Skeletal muscle satellite cell (primary cell): ENCODE results near the gene IGFBP7.

Source experiments
- H3K27me3 ChIP-seq: 2 replicates; pipeline ENCODE4 v1.7.0; 2013; ENCODE audit warnings: low read length; ENCODE audit not compliant: control insufficient read depth, insufficient read depth
- H3K36me3 ChIP-seq: 2 replicates; pipeline ENCODE4 v1.7.0; 2013; ENCODE audit warnings: mild to moderate bottlenecking, control low read depth, low read length; ENCODE audit not compliant: insufficient read depth
- H3K4me1 ChIP-seq: 2 replicates; pipeline ENCODE4 v1.7.0; 2013; ENCODE audit warnings: low read length; ENCODE audit not compliant: control insufficient read depth, insufficient read depth
- H3K4me2 ChIP-seq: 2 replicates; pipeline ENCODE4 v1.7.0; 2013; ENCODE audit warnings: mild to moderate bottlenecking, low read length
- H3K4me3 ChIP-seq: 2 replicates; pipeline ENCODE4 v1.7.0; 2013; ENCODE audit warnings: low read length
- H3K9ac ChIP-seq: 2 replicates; pipeline ENCODE4 v1.7.0; 2013; ENCODE audit warnings: mild to moderate bottlenecking, low read depth, low read length, moderate library complexity
- H3K9me3 ChIP-seq: replicated peaks from 2 replicates; pipeline ENCODE4 v1.7.0; 2013; ENCODE audit warnings: mild to moderate bottlenecking, control low read depth, low read length

Gene IGFBP7

GRCh38 chr4:57078685-57079521 is 31.3 kb downstream of the IGFBP7 start:
- Histone ChIP-seq H3K36me3 (peaks cover 12% of the 10 kb centered on the region), H3K27me3 (no peaks in the 10 kb centered on the region), H3K4me1 (peaks cover 89% of the 10 kb centered on the region), H3K4me2 (peak overlapping the region; percentile 22), H3K9me3 (no peaks in the 10 kb centered on the region), H3K4me3 (no peak overlapping the region), H3K9ac (peak overlapping the region; percentile 29)

DNA sequence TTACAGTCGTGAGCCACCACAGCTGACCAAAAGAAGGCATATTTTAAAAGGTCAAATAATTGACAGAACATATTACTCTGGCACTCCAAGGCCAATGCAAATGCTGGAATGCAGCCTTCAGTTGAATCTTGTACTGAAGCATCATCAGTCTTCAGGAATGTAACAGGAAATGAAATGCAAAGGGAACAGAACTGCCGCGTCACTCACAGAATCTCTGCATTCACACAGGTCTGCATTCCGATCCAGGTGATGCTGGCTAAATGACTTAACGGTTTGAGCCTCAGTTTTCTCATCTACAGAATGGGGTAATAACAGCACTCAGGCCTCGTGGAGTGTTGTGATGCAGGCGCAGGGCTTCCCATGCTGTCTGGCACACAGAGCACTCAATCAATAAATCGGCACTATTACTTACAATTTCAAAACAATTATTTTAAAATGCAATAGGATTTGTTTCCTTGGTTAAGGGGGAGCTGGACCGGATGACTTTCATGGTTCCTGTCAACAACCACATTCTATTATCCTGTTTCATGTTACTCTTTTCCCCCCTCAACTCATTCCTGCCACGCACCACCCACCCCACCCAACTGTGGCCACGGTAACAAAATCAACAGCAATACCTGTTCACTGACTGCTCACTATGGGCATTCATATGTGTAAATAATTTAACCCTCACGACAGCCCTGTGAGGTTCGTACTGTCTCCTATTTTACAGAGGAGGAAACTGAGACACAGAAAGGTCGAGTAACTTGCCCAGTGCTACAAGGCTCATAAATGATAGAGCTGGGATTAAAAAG is 32.4 kb downstream of the IGFBP7 start:
- no peak overlapping the region for H3K4me3 ChIP-seq
- H3K4me2 ChIP-seq = no peak overlapping the region
- H3K9me3 ChIP-seq = no peaks in the 10 kb centered on the region
- no peak overlapping the region for H3K9ac ChIP-seq
- peaks cover 12% of the 10 kb centered on the region for H3K36me3 ChIP-seq
- no peaks in the 10 kb centered on the region for H3K27me3 ChIP-seq
- H3K4me1 ChIP-seq = peaks cover 82% of the 10 kb centered on the region

- H3K4me2 ChIP-seq = no peak overlapping the region
- H3K4me3 ChIP-seq = no peak overlapping the region
- no peaks in the 10 kb centered on the region for H3K9me3 ChIP-seq
- H3K27me3 ChIP-seq = no peaks in the 10 kb centered on the region
- peaks cover 12% of the 10 kb centered on the region for H3K36me3 ChIP-seq
- H3K4me1 ChIP-seq = peaks cover 72% of the 10 kb centered on the region
- no peak overlapping the region for H3K9ac ChIP-seq
Measured at GRCh38 chr4:57076646-57077045, 33.5 kb downstream of the IGFBP7 start.

DNA sequence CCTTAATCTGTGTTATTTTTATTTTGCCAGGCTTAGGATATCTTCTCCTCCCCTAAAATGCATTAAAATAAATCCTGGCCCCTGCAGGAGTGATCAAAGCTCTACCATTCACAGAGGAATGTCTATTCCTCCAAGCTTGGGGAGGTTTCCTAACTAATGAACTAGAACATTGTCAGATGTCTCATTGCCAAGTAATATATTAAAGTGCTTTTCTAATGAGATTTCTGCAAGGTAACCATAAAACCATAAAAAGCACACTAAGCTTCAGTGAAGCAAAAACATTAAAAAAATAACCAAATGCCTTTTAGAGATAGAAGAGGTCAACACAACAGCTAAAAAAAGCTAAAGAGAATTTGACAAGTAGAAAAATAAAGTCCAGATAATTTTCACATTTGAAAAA is 34.8 kb downstream of the IGFBP7 start:
- Histone ChIP-seq H3K4me1 (peaks cover 67% of the 10 kb centered on the region), H3K9ac (no peak overlapping the region), H3K4me2 (no peak overlapping the region), H3K9me3 (no peaks in the 10 kb centered on the region), H3K27me3 (no peaks in the 10 kb centered on the region), H3K36me3 (peaks cover 12% of the 10 kb centered on the region), H3K4me3 (no peak overlapping the region)

DNA sequence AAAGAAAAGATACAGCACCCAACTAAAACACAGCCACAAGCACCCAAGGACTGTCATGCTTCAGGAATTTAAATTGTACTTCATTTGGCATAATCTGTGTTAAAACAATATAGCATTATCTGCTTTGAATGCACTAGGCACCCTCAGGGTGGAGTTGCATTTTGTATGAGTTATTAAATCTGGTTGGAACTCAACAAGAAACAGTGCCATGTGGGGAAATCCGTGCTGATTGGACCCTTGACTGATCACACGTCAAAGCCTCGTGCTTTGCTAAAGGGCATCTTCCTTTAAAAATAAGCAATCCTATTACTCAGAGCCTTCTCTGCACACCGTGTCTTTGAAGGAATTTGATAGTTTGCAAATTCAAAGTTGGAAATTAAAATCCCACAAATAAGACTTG is 35.4 kb downstream of the IGFBP7 start:
- H3K9me3 ChIP-seq = no peaks in the 10 kb centered on the region
- no peaks in the 10 kb centered on the region for H3K27me3 ChIP-seq
- H3K9ac ChIP-seq = peak overlapping the region; percentile 25
- no peak overlapping the region for H3K4me3 ChIP-seq
- H3K4me1 ChIP-seq = peaks cover 61% of the 10 kb centered on the region
- H3K4me2 ChIP-seq = no peak overlapping the region
- peaks cover 12% of the 10 kb centered on the region for H3K36me3 ChIP-seq

GRCh38 chr4:57073559-57073958 is 36.6 kb downstream of the IGFBP7 start:
- Histone ChIP-seq H3K4me2 (no peak overlapping the region), H3K4me1 (peaks cover 58% of the 10 kb centered on the region), H3K4me3 (no peak overlapping the region), H3K9ac (no peak overlapping the region), H3K9me3 (no peaks in the 10 kb centered on the region), H3K36me3 (peaks cover 9% of the 10 kb centered on the region), H3K27me3 (no peaks in the 10 kb centered on the region)

GRCh38 chr4:57071326-57071725 is 38.9 kb downstream of the IGFBP7 start:
- H3K4me1 ChIP-seq = peaks cover 47% of the 10 kb centered on the region
- no peak overlapping the region for H3K4me2 ChIP-seq
- H3K9ac ChIP-seq = no peak overlapping the region
- peaks cover 7% of the 10 kb centered on the region for H3K36me3 ChIP-seq
- no peaks in the 10 kb centered on the region for H3K27me3 ChIP-seq
- no peaks in the 10 kb centered on the region for H3K9me3 ChIP-seq
- no peak overlapping the region for H3K4me3 ChIP-seq

DNA sequence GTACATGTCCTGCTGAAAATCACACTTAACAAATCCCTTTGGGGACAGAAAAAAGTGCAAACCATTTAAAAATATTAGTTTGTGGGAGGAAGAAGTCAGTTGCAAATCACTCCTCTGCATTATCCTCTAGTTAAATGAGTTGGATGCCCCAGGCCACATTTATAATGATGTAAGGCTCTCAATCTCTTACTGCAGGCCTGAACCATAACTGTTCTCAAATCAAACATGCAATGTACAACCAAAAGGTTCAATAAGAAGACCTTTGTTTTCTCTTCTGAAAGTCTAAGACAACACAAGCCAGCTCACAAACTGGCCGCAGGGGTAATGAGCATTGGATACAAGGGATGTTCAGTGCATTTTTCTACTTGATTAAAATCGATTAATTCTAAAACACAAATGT is 39.7 kb downstream of the IGFBP7 start:
- H3K9me3 ChIP-seq = no peaks in the 10 kb centered on the region
- H3K4me3 ChIP-seq = no peak overlapping the region
- no peaks in the 10 kb centered on the region for H3K36me3 ChIP-seq
- H3K27me3 ChIP-seq = no peaks in the 10 kb centered on the region
- no peak overlapping the region for H3K9ac ChIP-seq
- peaks cover 48% of the 10 kb centered on the region for H3K4me1 ChIP-seq
- H3K4me2 ChIP-seq = no peak overlapping the region

GRCh38 chr4:57068237-57068981 is 41.8 kb downstream of the IGFBP7 start:
- Histone ChIP-seq H3K4me3 (no peak overlapping the region), H3K9me3 (no peaks in the 10 kb centered on the region), H3K27me3 (no peaks in the 10 kb centered on the region), H3K4me2 (no peak overlapping the region), H3K36me3 (no peaks in the 10 kb centered on the region), H3K4me1 (peaks cover 49% of the 10 kb centered on the region), H3K9ac (no peak overlapping the region)

DNA sequence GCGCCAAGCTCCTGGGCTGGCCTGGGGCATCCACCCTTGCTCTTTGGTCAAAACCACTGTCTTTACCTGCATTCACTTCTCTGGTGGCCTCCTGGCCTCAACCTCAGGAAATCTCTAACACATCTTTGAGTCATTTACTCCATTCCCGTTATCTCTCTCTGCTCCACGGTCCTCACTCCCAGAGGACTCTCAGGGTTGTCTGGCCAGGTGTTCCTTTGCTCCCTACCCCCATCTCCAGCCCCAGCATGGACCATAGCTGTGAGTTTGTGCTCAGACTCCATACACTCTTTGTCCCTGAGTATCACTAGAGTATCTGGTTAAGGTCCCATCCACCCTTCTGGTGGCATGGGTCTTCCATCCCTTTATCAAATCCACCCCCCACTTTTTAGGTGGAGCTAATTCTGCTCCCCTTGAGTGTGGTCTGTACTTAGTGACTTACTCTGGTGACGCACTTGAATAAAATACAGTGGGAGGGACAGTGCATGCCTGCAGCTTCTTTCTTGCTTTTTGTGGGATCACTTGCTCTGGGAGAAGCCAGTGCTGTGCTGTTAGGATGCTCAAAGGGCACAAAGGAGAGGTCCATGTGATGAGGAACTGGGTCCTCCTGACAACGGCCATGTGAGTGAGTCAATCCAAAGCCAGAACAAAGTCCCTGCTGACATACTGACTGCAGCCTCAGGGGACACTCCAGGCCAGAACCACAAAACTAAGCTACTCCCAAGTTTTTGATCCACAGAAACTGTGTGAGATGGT is 44.3 kb downstream of the IGFBP7 start:
- peaks cover 64% of the 10 kb centered on the region for H3K4me1 ChIP-seq
- peak overlapping the region; percentile 71 for H3K4me2 ChIP-seq
- H3K36me3 ChIP-seq = no peaks in the 10 kb centered on the region
- H3K9ac ChIP-seq = peak overlapping the region; percentile 10
- H3K27me3 ChIP-seq = no peaks in the 10 kb centered on the region
- H3K4me3 ChIP-seq = peak overlapping the region; percentile 21
- no peaks in the 10 kb centered on the region for H3K9me3 ChIP-seq
